ENCODE measurements around the gene AFF4. TPM values are rescaled to one million over a fixed set of nuclear protein-coding genes. Genes with fewer than 3 reads are reported as not detected.

The AFF4 gene
- total and polyA plus RNA-seq, 9 of the 15 experiments (the other 6 are each of a cell fraction or from before 2014, with no cell fraction given) = 1.7 to 25.8 (median 17.9) TPM

DNA sequence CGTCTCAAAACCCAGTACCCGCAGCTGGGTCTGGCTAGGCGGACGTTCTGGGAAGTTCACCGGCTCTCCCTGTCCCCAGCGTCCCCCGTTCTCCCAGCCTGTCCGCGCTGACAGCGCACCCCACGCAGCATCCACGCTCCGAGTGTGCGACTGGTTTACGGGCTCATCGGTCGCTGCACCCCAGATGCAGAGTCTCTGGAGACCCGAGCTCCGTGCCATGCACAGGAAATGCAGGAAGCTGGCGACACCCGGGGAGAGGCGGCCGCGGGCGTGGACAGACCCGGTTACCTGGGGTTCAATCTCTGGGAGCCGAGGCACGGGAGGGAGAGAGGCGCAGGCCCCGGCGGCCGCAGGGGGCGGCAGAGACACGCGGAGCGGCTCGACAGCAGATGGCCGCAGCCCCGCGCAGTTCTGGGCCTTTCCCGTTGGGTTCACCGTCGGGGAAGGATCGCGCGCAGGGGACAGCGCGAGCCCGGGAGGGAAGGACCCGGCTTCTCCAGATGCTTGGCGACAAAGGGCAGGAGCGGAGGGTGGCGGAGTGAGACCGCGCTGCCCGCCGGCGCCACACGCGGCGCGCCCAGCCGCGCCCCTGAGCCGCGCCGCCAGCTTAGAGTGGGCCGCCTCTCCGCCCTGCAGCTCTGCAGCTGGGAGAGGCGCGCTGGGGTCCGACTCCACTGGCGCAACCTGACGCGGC lies 133.5 kb downstream of the AFF4 start (continued):
- TF ChIP-seq CBFB (CRISPR knock-in tag; IDR thresholded peaks at IDR 0.05) = peak; percentile 90
- no peak for TF ChIP-seq CREBBP (IDR thresholded peaks at IDR 0.05; ENCODE audit: low read depth, low read length)
- TF ChIP-seq NR4A1 (CRISPR knock-in tag; IDR thresholded peaks at IDR 0.05) = no peak
- no peak for TF ChIP-seq NR4A1 (tag; IDR thresholded peaks at IDR 0.05)
- peak; percentile 30 for TF ChIP-seq ZBTB1 (CRISPR knock-in tag; IDR thresholded peaks at IDR 0.05; ENCODE audit: borderline replicate concordance, low read depth)
- TF ChIP-seq PCBP2 (IDR thresholded peaks at IDR 0.05; ENCODE audit: low read depth, low read length, poor library complexity, severe bottlenecking) = no peak
- peak in 1 of 2 experiments; percentile 25; a peak in 2 of 4 replicates for TF ChIP-seq SIN3A (IDR thresholded peaks at IDR 0.05; ENCODE audit: borderline replicate concordance in 2 of 2, control insufficient read depth in 1 of 2, low read depth in 2 of 2, low read length in 2 of 2)
- TF ChIP-seq, protein P1, sequence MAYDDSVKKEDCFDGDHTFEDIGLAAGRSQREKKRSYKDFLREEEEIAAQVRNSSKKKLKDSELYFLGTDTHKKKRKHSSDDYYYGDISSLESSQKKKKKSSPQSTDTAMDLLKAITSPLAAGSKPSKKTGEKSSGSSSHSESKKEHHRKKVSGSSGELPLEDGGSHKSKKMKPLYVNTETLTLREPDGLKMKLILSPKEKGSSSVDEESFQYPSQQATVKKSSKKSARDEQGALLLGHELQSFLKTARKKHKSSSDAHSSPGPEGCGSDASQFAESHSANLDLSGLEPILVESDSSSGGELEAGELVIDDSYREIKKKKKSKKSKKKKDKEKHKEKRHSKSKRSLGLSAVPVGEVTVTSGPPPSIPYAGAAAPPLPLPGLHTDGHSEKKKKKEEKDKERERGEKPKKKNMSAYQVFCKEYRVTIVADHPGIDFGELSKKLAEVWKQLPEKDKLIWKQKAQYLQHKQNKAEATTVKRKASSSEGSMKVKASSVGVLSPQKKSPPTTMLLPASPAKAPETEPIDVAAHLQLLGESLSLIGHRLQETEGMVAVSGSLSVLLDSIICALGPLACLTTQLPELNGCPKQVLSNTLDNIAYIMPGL (CRISPR knock-in tag; IDR thresholded peaks at IDR 0.05) = peak; percentile 95
- TF ChIP-seq, protein P2, sequence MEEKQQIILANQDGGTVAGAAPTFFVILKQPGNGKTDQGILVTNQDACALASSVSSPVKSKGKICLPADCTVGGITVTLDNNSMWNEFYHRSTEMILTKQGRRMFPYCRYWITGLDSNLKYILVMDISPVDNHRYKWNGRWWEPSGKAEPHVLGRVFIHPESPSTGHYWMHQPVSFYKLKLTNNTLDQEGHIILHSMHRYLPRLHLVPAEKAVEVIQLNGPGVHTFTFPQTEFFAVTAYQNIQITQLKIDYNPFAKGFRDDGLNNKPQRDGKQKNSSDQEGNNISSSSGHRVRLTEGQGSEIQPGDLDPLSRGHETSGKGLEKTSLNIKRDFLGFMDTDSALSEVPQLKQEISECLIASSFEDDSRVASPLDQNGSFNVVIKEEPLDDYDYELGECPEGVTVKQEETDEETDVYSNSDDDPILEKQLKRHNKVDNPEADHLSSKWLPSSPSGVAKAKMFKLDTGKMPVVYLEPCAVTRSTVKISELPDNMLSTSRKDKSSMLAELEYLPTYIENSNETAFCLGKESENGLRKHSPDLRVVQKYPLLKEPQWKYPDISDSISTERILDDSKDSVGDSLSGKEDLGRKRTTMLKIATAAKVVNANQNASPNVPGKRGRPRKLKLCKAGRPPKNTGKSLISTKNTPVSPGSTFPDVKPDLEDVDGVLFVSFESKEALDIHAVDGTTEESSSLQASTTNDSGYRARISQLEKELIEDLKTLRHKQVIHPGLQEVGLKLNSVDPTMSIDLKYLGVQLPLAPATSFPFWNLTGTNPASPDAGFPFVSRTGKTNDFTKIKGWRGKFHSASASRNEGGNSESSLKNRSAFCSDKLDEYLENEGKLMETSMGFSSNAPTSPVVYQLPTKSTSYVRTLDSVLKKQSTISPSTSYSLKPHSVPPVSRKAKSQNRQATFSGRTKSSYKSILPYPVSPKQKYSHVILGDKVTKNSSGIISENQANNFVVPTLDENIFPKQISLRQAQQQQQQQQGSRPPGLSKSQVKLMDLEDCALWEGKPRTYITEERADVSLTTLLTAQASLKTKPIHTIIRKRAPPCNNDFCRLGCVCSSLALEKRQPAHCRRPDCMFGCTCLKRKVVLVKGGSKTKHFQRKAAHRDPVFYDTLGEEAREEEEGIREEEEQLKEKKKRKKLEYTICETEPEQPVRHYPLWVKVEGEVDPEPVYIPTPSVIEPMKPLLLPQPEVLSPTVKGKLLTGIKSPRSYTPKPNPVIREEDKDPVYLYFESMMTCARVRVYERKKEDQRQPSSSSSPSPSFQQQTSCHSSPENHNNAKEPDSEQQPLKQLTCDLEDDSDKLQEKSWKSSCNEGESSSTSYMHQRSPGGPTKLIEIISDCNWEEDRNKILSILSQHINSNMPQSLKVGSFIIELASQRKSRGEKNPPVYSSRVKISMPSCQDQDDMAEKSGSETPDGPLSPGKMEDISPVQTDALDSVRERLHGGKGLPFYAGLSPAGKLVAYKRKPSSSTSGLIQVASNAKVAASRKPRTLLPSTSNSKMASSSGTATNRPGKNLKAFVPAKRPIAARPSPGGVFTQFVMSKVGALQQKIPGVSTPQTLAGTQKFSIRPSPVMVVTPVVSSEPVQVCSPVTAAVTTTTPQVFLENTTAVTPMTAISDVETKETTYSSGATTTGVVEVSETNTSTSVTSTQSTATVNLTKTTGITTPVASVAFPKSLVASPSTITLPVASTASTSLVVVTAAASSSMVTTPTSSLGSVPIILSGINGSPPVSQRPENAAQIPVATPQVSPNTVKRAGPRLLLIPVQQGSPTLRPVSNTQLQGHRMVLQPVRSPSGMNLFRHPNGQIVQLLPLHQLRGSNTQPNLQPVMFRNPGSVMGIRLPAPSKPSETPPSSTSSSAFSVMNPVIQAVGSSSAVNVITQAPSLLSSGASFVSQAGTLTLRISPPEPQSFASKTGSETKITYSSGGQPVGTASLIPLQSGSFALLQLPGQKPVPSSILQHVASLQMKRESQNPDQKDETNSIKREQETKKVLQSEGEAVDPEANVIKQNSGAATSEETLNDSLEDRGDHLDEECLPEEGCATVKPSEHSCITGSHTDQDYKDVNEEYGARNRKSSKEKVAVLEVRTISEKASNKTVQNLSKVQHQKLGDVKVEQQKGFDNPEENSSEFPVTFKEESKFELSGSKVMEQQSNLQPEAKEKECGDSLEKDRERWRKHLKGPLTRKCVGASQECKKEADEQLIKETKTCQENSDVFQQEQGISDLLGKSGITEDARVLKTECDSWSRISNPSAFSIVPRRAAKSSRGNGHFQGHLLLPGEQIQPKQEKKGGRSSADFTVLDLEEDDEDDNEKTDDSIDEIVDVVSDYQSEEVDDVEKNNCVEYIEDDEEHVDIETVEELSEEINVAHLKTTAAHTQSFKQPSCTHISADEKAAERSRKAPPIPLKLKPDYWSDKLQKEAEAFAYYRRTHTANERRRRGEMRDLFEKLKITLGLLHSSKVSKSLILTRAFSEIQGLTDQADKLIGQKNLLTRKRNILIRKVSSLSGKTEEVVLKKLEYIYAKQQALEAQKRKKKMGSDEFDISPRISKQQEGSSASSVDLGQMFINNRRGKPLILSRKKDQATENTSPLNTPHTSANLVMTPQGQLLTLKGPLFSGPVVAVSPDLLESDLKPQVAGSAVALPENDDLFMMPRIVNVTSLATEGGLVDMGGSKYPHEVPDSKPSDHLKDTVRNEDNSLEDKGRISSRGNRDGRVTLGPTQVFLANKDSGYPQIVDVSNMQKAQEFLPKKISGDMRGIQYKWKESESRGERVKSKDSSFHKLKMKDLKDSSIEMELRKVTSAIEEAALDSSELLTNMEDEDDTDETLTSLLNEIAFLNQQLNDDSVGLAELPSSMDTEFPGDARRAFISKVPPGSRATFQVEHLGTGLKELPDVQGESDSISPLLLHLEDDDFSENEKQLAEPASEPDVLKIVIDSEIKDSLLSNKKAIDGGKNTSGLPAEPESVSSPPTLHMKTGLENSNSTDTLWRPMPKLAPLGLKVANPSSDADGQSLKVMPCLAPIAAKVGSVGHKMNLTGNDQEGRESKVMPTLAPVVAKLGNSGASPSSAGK (IDR thresholded peaks at IDR 0.05) = 0 out of 2 replicates have a peak, but pooled peaks have one; percentile 24
- TF ChIP-seq NCOA6 (IDR thresholded peaks at IDR 0.05) = peak; percentile 89
- TF ChIP-seq CREM (IDR thresholded peaks at IDR 0.05; ENCODE audit: low read depth) = peak; percentile 55; the same call in 1 of the 2 replicates
- no peak for TF ChIP-seq CAMTA2 (CRISPR knock-in tag; conservative IDR thresholded peaks at IDR 0.05)
- TF ChIP-seq MYC (IDR thresholded peaks at IDR 0.05; ENCODE audit: low read depth, low read length) = peak; percentile 82
- peak; percentile 46; the same call in 1 of the 2 replicates for TF ChIP-seq MYC (CRISPR knock-in tag; IDR thresholded peaks at IDR 0.05; ENCODE audit: borderline replicate concordance, low read depth)
- TF ChIP-seq GTF2F1 (IDR thresholded peaks at IDR 0.05; ENCODE audit: low read depth, low read length) = peak; percentile 59; the same call in 1 of the 2 replicates

Measured in K562 (cell line).